ENCODE measurements around the gene ARPC5.
"Not testable (repeated sequence)": the region's sequence is repeated elsewhere in the genome, so short reads cannot be mapped to it uniquely, and the experiment has no call there.

Gene ARPC5

DNA sequence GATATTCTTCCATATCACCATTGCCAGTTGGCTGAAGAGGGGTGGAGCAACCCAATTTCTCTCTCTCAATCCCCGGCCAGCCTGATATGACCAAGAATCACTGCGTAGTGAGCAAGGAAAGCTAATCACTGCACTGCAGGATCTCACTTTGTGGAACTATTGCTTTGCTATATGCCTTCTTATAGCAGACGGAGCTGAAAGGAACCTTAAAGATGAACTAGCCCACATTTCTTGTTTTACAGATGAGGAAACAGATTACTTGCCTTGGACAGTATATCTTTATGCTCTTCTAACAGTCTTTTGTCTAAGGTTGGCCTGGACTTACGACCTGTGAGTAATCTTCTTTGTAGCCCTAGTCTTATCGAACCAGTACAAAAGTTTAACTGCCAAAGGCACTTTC lies 9.9 kb upstream of the ARPC5 start:
- DNase-seq (ENCODE audit: low read depth) = no peak

- DNase-seq (ENCODE audit: low read depth) = no peak
Measured at GRCh38 chr1:183642166-183642565, 6.6 kb upstream of the ARPC5 start.

DNA sequence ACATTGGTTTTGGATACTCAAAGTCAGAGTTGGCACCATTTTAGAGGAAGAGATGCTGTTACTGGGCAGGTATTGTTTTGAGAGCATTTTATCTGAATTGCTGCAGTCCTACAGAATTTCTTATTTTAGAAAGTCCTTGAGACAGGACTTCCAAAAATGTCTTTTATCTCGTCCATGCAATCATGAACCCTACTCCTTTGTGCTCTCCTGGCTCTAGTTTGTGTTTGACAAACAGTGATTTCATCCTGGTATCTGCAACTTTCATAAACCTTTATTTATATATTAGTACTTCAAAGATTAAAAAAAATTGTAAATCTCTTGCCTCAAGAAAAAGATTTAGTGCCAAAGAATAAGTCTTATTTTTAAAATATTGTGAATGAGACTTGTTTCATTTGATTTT lies 4.6 kb upstream of the ARPC5 start:
- DNase-seq (ENCODE audit: low read depth) = no peak

- DNase-seq (ENCODE audit: low read depth) = no peak
Measured at GRCh38 chr1:183638649-183639387, 3.2 kb upstream of the ARPC5 start.

GRCh38 chr1:183636783-183637182 lies 1.2 kb upstream of the ARPC5 start:
- no peak for DNase-seq (ENCODE audit: low read depth)

- DNase-seq (ENCODE audit: low read depth) = no peak
Measured at GRCh38 chr1:183636334-183636682, 725 bp upstream of the ARPC5 start.

DNA sequence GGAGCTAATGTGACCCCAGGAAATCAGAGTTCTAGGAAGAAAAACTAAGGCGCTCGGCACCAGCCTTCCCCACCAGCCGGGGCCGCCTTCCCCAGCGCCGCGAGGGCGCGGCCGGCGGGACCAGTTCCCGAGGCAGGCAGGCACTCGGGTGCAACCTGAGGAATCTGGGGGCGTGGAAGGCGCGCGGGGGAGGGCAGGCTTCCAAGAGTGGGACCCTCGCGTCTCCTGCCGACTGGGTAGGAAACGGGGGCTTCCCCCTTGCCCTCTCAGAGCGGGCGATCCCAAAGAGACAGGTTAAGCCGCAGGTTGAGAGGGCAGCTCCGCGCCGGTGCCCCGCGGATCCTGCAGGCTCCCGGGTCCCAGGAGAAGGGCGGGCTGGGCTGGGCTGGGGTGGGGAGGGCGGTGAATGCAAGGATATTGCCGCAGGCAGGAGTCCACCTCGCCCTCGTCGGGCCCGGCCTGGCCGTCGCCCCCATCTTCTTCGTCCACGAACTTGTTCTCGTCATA lies 431 bp downstream of the ARPC5 start:
- no peak for DNase-seq (ENCODE audit: low read depth)

GRCh38 chr1:183634429-183635065 lies 1.0 kb downstream of the ARPC5 start:
- DNase-seq (ENCODE audit: low read depth) = no peak

DNA sequence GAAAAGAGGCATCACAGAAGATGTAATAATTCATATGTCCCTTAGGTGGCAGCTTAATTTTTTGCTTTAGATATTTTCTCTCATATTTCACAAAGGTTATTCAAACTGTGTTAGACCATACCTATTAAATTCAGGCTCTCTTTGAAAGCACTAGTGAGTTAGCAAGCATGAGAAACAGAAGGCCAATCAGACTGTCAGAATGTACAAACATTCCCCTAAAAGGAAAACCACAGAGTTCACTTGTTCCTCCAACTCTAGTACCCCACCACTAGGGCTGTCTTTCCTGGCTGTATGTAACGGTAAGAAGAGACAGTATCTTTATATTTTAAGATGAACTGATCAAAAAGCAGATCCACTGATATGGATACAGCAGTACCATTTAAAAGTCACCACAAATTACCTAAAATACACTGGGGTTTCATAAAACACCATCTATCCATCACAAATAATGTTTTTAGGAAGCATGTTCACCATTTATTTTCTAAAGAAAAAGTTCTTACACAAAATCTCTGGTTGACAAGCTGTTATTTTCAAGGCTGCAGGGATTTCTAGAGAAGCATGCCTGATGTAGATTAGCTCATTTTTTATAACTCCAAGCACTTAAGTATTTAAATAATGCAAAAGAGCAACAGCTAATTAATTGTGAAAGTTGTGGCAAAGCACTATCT lies 1.8 kb downstream of the ARPC5 start:
- peak; percentile 16 for DNase-seq (ENCODE audit: low read depth)

DNA sequence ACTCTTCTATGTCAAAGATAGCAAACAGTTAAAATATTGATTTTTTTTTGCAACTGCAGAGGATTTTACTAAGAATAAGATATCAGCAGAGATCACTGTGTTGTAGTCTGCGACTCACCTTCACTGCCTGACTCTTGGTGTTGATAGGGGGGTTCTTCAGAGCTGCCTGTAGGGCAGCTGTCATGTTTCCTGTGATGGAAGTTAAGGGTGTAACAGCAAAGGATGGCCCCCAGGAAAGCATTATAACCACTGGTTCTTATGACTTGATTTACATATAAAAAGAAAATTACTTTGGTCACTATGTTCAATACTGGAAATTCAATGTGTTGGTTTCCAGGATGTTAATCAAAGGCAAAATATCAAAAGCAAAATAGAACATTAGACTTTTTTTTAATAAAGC lies 2.6 kb downstream of the ARPC5 start:
- DNase-seq (ENCODE audit: low read depth) = no peak

DNA sequence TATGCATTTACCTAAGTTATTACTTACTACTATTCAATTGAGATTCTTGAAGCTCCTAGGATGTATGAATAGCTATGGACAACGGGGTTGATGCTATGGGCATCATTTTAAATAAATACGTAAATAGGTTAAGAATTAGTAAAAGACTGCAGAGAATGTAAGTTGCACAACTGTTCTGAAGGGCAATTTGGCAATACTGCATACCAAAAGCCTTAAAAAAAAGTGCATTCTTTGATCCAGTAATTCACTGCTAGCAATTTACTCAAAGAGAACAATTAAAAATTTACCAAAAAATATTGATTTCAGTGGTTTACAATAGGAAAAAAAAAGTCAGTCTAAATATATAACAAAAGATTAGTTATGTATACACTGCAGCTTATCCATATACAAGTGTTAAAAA lies 3.5 kb downstream of the ARPC5 start:
- DNase-seq (ENCODE audit: low read depth) = no peak

DNA sequence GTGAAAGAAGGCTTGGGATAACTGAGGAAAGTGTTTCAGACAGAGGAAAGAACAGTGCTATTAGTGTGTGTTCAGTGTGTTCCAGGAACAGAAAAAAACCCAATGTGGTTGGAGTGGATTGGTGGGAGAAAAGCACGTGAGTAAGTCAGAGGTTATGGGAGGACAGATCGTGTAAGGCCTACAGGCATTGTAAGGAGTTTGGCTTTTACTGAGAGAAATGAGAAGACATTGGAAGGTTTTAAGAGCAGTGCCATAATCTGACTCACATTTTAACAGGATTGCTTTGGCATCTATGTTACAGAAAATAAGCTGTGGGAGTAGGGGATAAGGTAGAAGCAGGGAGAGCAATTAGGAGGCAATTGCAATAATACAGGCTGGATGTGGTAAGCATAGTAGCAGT lies 4.8 kb downstream of the ARPC5 start:
- no peak for DNase-seq (ENCODE audit: low read depth)

GRCh38 chr1:183628537-183628936 lies 7.0 kb downstream of the ARPC5 start:
- no peak for DNase-seq (ENCODE audit: low read depth)

DNA sequence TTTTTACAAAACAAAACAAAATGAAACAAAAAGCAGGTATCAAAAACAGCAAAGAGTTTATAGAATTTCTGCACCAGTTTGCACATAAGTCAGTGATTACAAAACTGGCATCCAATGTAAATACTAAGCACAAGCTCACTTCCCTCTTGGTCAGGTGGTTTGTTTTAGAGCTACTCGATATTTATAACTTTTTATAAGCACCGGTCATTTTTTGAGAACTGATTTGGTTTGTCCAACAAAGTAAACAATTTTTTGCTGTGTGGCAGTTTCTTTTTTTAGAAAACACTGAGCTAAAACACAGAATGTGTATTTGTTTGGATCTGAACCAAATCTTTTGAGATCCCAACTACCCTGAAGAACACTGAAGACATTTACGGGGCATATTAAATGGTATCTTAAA lies 9.3 kb downstream of the ARPC5 start:
- DNase-seq (ENCODE audit: low read depth) = not testable (repeated sequence)

DNA sequence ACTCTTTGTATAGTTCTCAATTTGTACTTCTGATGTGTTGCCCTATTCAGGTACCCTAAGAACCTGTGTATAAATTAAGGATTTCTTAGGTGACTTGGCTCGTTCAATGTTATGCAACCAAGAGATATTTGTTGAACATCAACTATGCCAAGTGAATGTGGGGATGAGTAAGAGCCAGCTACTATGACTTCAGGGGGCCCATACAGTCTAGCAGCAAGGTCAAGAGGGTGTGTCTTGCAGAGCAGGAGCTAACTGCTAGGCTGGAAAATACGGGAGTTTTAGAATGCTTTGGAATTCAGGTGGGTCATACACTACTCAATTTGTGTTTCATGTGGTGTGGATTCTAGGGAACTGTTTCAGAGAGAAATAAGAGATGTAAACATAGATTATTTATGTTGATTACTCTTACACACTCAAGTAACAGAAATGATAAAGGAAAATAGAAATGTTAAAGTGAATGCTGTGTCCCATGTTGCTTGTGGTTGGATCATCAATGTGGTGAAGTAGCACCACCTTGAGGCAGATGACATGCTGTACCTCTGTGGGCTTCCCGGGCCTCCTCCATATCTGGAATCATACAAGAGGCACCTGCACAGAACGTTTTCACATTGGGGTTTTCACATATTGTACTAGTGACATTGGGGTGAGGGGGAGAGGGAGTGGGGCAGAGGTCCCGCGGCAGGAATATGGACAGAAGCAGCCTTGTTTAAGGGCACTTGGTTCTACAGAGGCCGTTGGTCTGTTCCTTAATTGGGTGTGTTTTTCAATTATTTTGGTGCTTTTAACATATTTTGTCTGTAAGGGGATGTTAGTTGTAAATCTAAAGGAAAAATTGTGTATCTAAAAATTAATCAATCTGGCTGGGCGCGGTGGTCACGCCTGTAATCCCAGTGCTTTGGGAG lies 12.4 kb downstream of the ARPC5 start:
- peak; percentile 8 for DNase-seq (ENCODE audit: low read depth)

DNA sequence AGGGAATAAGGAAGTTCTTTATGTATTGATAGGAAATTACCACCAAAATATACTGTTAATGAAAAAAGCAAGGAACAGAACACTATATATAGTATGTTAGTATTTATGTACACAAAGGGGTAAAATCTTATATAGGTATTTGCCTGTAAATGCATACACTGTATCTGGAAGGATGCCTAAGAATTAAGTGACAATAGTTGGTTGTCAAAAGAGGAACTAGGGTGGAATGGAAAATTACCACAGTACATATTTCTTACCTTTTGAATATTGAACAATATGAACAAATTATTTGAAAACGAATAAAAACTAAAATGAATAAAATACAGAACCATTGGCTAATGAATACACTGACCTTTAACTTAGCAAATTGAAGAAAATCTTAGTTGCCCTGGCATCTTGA lies 13.6 kb downstream of the ARPC5 start:
- no peak for DNase-seq (ENCODE audit: low read depth)

DNA sequence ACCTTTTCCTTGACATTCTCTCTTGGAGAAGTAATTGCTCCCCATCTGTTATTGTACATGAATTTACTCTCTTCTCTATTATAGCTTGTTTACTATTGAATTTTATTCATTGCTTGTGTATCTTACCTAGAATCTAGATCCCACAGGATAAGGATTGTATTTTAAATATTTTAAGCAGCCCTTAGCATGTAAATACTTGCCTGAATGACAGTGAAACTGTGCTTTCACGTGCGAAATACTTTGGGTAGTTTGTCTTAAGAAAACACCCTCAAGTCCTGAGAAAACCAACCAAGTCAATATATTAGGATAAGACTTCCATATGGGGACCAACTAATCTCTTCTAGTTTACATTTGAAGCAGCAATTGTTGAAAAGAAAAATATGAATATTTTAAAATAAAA lies 15.3 kb downstream of the ARPC5 start:
- DNase-seq (ENCODE audit: low read depth) = no peak

- no peak for DNase-seq (ENCODE audit: low read depth)
Measured at GRCh38 chr1:183619781-183620180, 15.8 kb downstream of the ARPC5 start.

GRCh38 chr1:183618202-183618601 lies 17.4 kb downstream of the ARPC5 start:
- DNase-seq (ENCODE audit: low read depth) = not testable (repeated sequence)

DNA sequence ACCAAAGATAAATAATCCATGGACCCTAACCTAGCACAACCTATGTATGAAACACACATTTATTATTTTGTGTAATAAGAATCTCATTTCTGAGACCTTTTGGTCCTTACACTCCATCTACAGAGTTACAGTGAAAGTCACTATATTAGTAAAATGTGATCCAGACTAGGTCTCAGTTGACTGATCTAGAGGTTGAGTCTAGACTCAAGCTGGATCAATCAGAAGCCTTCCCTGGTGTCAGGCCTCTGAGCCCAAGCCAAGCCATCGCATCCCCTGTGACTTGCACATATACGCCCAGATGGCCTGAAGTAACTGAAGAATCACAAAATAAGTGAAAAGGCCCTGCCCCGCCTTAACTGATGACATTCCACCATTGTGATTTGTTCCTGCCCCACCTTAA lies 22.6 kb downstream of the ARPC5 start:
- DNase-seq (ENCODE audit: low read depth) = not testable (repeated sequence)

GRCh38 chr1:183612407-183612806 lies 23.2 kb downstream of the ARPC5 start:
- DNase-seq (ENCODE audit: low read depth) = no peak

DNA sequence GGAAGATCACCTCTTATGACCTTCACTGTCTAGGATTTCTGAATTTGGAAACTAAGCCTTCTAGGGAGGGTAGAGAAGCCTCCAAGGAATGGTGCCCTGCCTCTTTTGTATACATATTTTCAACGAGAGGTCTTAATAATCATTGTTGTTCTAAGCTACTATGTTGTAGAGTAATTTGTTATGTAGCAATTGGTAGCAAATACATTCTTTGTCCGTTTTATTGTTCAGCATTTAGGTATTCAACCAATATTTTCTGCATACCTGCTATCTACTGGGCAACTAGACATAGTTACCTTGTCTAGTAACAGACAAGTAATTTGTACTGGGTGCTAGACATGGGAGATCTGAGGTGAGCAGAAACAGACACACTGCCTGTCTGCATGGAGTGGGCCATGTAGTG lies 24.6 kb downstream of the ARPC5 start:
- DNase-seq (ENCODE audit: low read depth) = no peak

Measured in T-helper 22 cell (primary cell).